ENCODE measurements around the gene LAYN.

The LAYN gene

GRCh38 chr11:111565114-111565720 is 24.7 kb downstream of the LAYN start:
- TF ChIP-seq CTCF (conservative IDR thresholded peaks at IDR 0.05): peak; percentile 95
- no peak overlapping the region for H3K27ac ChIP-seq

GRCh38 chr11:111566324-111566723 is 25.8 kb downstream of the LAYN start:
- H3K27ac ChIP-seq: no peak overlapping the region
- TF ChIP-seq CTCF (conservative IDR thresholded peaks at IDR 0.05): no peak

GRCh38 chr11:111569476-111569875 is 29.0 kb downstream of the LAYN start:
- no peak overlapping the region for H3K27ac ChIP-seq
- no peak for TF ChIP-seq CTCF (conservative IDR thresholded peaks at IDR 0.05)

- H3K27ac ChIP-seq: no peak overlapping the region
- no peak for TF ChIP-seq CTCF (conservative IDR thresholded peaks at IDR 0.05)
Measured at GRCh38 chr11:111570796-111571195, 30.3 kb downstream of the LAYN start.

GRCh38 chr11:111571829-111572501 is 31.4 kb downstream of the LAYN start:
- no peak overlapping the region for H3K27ac ChIP-seq

GRCh38 chr11:111572581-111572980 is 32.1 kb downstream of the LAYN start:
- H3K27ac ChIP-seq: no peak overlapping the region
- TF ChIP-seq CTCF (conservative IDR thresholded peaks at IDR 0.05): no peak

More at GRCh38 chr11:111571829-111572501, 31.4 kb downstream of the LAYN start:
- TF ChIP-seq CTCF (conservative IDR thresholded peaks at IDR 0.05): no peak

GRCh38 chr11:111573821-111574249 is 33.3 kb downstream of the LAYN start:
- no peak for TF ChIP-seq CTCF (conservative IDR thresholded peaks at IDR 0.05)
- no peak overlapping the region for H3K27ac ChIP-seq

All from VCaP (cell line).